Stimulated activated naive CD4-positive, alpha-beta T cell treated with Interleukin-2 at 50 U/mL for 16 hours (primary cell): ENCODE data around the gene BSDC1.
A peak's percentile ranks its signal among the peaks of the same experiment; 100 is the strongest.

Source experiments
- DNase-seq: peaks from one replicate; lab custom pipeline; 2025; lab: John Stamatoyannopoulos, UW

Gene BSDC1

GRCh38 chr1:32336591-32336932 is 57.7 kb downstream of the BSDC1 start:
- no peak for DNase-seq

- DNase-seq: peak; percentile 80
These were observed 58.3 kb downstream of the BSDC1 start, which contains the start of gene MARCKSL1 for GRCh38 chr1:32335790-32336590. TSS of gene MARCKSL1 (minus strand) at chr1:32336233. CDS start at chr1:32336033, 200 bp downstream.

GRCh38 chr1:32335535-32335789 is 58.8 kb downstream of the BSDC1 start:
- DNase-seq: no peak

GRCh38 chr1:32334864-32335534 is 59.2 kb downstream of the BSDC1 start:
- peak; percentile 38 for DNase-seq

GRCh38 chr1:32334274-32334861 is 59.9 kb downstream of the BSDC1 start:
- DNase-seq: no peak

GRCh38 chr1:32333251-32333963 is 60.8 kb downstream of the BSDC1 start:
- DNase-seq: no peak

- DNase-seq: no peak
These were observed 61.8 kb downstream of the BSDC1 start for GRCh38 chr1:32332290-32333079.

- no peak for DNase-seq
These were observed 62.7 kb downstream of the BSDC1 start for GRCh38 chr1:32331549-32331948.

- no peak for DNase-seq
These were observed 63.6 kb downstream of the BSDC1 start for GRCh38 chr1:32330558-32331151.

GRCh38 chr1:32329931-32330466 is 64.2 kb downstream of the BSDC1 start:
- DNase-seq: no peak

GRCh38 chr1:32327204-32327603 is 67.0 kb downstream of the BSDC1 start:
- DNase-seq: no peak

GRCh38 chr1:32321712-32322291 is 72.4 kb downstream of the BSDC1 start:
- DNase-seq: no peak

GRCh38 chr1:32318127-32318869 is 75.9 kb downstream of the BSDC1 start:
- DNase-seq: no peak

- no peak for DNase-seq
These were observed 77.4 kb downstream of the BSDC1 start for GRCh38 chr1:32316903-32317277.
